Measurements from ENCODE around the gene ZFAND2A.

The ZFAND2A gene

DNA sequence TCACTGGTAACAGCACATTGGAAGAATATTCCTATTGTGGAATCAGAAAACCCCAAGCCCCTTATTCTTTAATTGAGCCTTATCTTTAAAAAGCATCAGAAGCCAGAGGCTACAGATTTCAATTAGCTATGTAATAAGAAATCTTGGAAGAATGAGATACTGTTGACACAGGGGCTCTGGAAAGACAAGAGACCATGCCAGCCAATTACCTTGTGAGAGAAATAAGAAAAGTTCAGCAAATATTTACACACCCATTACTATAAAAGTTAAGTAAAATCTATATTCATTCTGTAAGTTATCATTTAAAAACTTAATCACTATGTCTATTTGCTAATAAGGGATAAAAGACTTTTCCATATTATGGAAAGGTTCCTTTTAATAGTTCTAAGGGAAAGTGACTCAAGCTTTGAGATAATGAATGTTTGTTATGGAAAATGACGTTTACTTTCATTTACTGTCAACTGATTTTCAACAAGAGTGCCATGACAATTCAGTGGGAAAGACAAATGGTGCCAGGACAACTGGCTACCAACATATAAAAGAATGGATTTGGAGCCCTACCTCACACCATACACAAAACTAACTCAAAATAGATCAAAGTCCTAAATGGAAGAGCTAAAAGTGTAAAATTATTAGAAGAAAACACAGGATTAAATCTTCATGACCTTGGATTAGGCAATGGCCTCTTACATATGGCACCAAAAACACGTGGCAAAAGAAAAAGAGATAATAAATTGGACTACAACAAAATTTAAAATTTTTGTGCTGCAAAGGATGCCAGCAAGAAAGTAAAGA, 28.3 kb downstream of the ZFAND2A start:
- no peak for DNase-seq (ENCODE audit: low spot score)
- H3K27ac ChIP-seq: no peak overlapping the region
- TF ChIP-seq, protein P1, sequence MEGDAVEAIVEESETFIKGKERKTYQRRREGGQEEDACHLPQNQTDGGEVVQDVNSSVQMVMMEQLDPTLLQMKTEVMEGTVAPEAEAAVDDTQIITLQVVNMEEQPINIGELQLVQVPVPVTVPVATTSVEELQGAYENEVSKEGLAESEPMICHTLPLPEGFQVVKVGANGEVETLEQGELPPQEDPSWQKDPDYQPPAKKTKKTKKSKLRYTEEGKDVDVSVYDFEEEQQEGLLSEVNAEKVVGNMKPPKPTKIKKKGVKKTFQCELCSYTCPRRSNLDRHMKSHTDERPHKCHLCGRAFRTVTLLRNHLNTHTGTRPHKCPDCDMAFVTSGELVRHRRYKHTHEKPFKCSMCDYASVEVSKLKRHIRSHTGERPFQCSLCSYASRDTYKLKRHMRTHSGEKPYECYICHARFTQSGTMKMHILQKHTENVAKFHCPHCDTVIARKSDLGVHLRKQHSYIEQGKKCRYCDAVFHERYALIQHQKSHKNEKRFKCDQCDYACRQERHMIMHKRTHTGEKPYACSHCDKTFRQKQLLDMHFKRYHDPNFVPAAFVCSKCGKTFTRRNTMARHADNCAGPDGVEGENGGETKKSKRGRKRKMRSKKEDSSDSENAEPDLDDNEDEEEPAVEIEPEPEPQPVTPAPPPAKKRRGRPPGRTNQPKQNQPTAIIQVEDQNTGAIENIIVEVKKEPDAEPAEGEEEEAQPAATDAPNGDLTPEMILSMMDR (conservative IDR thresholded peaks at IDR 0.05; ENCODE audit: low read depth): no peak
- CTCF ChIA-PET: no interaction called here
- POLR2A ChIA-PET (ENCODE audit: low non-redundant PET): no interaction called here

DNA sequence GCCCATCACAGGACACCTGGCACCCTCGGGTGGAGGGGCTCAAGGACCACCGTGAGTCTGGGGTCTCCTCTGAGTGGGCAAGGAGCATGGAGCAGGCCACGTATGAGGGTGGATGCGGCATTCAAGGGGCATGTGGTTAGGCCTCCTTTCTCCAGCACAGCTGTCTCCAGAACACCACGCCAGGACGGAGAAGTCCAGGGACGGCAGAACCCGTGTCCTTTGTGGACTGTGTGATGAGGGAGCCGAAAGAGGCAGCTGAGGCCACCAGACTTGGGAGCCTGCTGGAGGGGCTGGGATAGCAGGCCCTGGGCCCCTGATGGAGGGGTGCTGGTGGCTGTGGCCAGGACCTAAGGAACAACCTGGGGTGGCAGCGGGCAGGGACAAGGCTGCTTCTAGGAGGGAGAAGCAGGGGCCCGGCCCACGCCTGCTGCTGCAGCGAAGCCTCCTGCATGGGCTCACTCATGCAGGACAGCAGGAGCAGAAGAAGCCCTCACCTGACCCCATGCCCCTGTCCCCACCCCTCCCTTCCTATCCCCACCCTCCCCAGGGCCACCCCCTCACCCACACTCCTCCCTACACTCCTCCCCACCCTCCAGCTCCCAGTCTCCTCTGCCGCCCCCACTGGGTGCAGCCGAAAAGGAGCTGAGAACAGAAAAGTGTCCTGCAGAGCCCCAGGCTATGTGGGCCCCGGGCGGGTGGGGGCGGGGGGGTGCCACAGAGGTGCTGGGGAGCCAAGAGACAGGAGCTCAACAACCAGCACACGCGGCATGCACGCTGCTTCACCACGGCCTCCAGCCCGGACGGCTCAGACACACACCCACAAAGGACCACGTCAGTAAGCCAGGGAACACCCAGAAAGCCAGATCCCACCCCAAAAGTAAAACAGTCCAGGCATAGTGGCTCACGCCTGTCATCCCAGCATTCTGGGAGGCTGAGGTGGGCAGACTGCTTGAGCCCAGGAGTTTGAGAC, 29.7 kb downstream of the ZFAND2A start:
- 0 out of 2 replicates have a peak overlapping the region, but pooled peaks have one; percentile 2 for H3K27ac ChIP-seq
- ChIA-PET POLR2A (ENCODE audit: low non-redundant PET) (no interaction called here), CTCF (interaction anchor here (0.5 to 0.8 kb wide), 2 partner anchors 74 to 138 kb away, joined by 3 to 4 read pairs; no protein-coding TSS in a partner anchor)
- no peak for DNase-seq (ENCODE audit: low spot score)
- TF ChIP-seq, protein P1 (conservative IDR thresholded peaks at IDR 0.05; ENCODE audit: low read depth): no peak

DNA sequence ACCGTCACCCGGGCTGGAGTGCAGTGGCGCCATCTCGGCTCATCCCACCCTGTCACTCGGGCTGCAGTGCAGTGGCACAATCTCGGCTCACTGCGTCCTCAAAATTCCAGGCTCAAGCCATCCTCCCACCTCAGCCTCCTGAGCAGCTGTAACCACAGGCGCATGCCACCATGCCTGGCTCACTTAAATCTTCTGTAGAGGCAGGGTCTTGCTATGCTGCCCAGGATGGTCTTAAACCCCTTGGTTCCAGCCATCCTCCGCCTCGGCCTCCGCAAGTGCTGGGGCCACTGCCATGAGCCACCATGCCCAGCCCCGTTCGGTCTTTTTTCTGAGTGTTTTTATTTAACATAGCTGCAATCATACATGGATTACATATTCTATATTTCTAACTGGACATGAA, 30.6 kb downstream of the ZFAND2A start:
- DNase-seq (ENCODE audit: low spot score): no peak
- no peak overlapping the region for H3K27ac ChIP-seq
- POLR2A ChIA-PET (ENCODE audit: low non-redundant PET): no interaction called here
- CTCF ChIA-PET: interaction anchor here (0.8 kb wide), 1 partner anchor 137 kb away, joined by 3 read pairs; no protein-coding TSS in a partner anchor
- TF ChIP-seq, protein P1 (conservative IDR thresholded peaks at IDR 0.05; ENCODE audit: low read depth): no peak

GRCh38 chr7:1127001-1127400, 33.0 kb downstream of the ZFAND2A start:
- peak overlapping the region; percentile 16; the same call in 1 of the 2 replicates for H3K27ac ChIP-seq
- DNase-seq (ENCODE audit: low spot score): no peak
- ChIA-PET CTCF (no interaction called here), POLR2A (ENCODE audit: low non-redundant PET) (no interaction called here)
- TF ChIP-seq, protein P1 (conservative IDR thresholded peaks at IDR 0.05; ENCODE audit: low read depth): no peak

DNA sequence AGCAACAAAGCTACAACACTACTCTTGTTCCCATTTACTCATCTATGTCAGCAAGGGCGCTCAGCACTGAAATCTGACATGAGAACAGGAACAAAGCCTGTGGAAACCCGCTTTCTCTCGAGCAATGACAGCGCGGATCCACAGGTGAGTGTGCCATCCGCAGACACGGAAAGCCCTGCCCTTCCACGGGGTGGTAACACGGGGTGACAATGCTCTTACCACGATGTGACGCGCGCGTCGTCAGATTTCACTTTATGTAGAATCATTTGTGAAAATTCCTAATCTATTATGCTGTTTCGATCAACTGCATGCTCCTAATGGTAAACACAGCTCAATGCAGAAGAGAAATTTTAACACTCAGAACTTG, 34.4 kb downstream of the ZFAND2A start:
- CTCF ChIA-PET: interaction anchor here (0.6 to 1.1 kb wide), 4 partner anchors 46 to 133 kb away, joined by 3 to 5 read pairs (median 4); no protein-coding TSS in a partner anchor
- H3K27ac ChIP-seq: peak overlapping the region; percentile 61
- DNase-seq (ENCODE audit: low spot score): no peak
- POLR2A ChIA-PET (ENCODE audit: low non-redundant PET): interaction anchor here (0.7 kb wide), 1 partner anchor 225 kb away, joined by 5 read pairs; no protein-coding TSS in a partner anchor
- TF ChIP-seq, protein P1 (conservative IDR thresholded peaks at IDR 0.05; ENCODE audit: low read depth): no peak

Data from RWPE1 (cell line).